Duodenal mucosa (tissue), 2 donors: ENCODE data around the gene MAGI1.
"Not testable (repeated sequence)": the region's sequence is repeated elsewhere in the genome, so short reads cannot be mapped to it uniquely, and the experiment has no call there.

Source experiments
- H3K27ac ChIP-seq: one replicate; pipeline ENCODE4 v1.7.0; 2013; ENCODE audit warnings: low read depth, low read length
- H3K27me3 ChIP-seq, 2 donors: one replicate each; pipeline ENCODE4 v1.7.0; 2013; ENCODE audit warnings: low read length in 2 of 2, control low read depth in 1 of 2; ENCODE audit not compliant: insufficient read depth in 2 of 2, control insufficient read depth in 1 of 2
- H3K36me3 ChIP-seq, 2 donors: one replicate each; pipeline ENCODE4 v1.7.0; 2013; ENCODE audit warnings: low read length in 2 of 2, control low read depth in 1 of 2; ENCODE audit not compliant: insufficient read depth in 2 of 2, control insufficient read depth in 1 of 2
- H3K4me1 ChIP-seq, 2 donors: one replicate each; pipeline ENCODE4 v1.7.0; 2013; ENCODE audit warnings: low read length in 2 of 2, control low read depth in 1 of 2; ENCODE audit not compliant: insufficient read depth in 2 of 2, control insufficient read depth in 1 of 2
- H3K4me3 ChIP-seq, 2 donors: one replicate each; pipeline ENCODE4 v1.7.0; 2013; ENCODE audit warnings: low read length in 2 of 2, low read depth in 1 of 2
- H3K9ac ChIP-seq, 2 donors: one replicate each; pipeline ENCODE4 v1.7.0; 2013; ENCODE audit warnings: low read length in 2 of 2, low read depth in 1 of 2
- H3K9me3 ChIP-seq, 2 donors: one replicate each; pipeline ENCODE4 v1.7.0; 2013; ENCODE audit warnings: low read length in 2 of 2, control low read depth in 1 of 2; ENCODE audit not compliant: control insufficient read depth in 1 of 2

MAGI1 gene

GRCh38 chr3:66029014-66029413 lies 9.7 kb downstream of the MAGI1 start:
- Histone ChIP-seq H3K9ac (no peak overlapping the region), H3K27me3 (no peaks in the 10 kb centered on the region)

GRCh38 chr3:66028457-66028856 lies 10.3 kb downstream of the MAGI1 start:
- Histone ChIP-seq H3K9ac (no peak overlapping the region), H3K4me1 (no peaks in the 10 kb centered on the region), H3K36me3 (no peaks in the 10 kb centered on the region), H3K4me3 (no peak overlapping the region), H3K27ac (no peak overlapping the region), H3K9me3 (no peaks in the 10 kb centered on the region), H3K27me3 (no peaks in the 10 kb centered on the region)

More at GRCh38 chr3:66029014-66029413, 9.7 kb downstream of the MAGI1 start:
- Histone ChIP-seq H3K4me1 (no peaks in the 10 kb centered on the region), H3K9me3 (no peaks in the 10 kb centered on the region), H3K4me3 (no peak overlapping the region), H3K27ac (no peak overlapping the region), H3K36me3 (no peaks in the 10 kb centered on the region)

- not testable (repeated sequence) for H3K9me3 ChIP-seq, H3K4me1 ChIP-seq, H3K27me3 ChIP-seq, H3K27ac ChIP-seq, H3K9ac ChIP-seq, H3K36me3 ChIP-seq, H3K4me3 ChIP-seq
Observed at GRCh38 chr3:66027099-66027498, 11.6 kb downstream of the MAGI1 start.

GRCh38 chr3:66023738-66024385 lies 14.9 kb downstream of the MAGI1 start:
- no peaks in the 10 kb centered on the region for H3K9me3 ChIP-seq
- no peaks in the 10 kb centered on the region for H3K27me3 ChIP-seq
- no peaks in the 10 kb centered on the region for H3K4me1 ChIP-seq
- H3K9ac ChIP-seq, result no peak overlapping the region
- no peak overlapping the region for H3K4me3 ChIP-seq
- no peaks in the 10 kb centered on the region for H3K36me3 ChIP-seq
- no peak overlapping the region for H3K27ac ChIP-seq

- no peak overlapping the region for H3K27ac ChIP-seq
- no peaks in the 10 kb centered on the region for H3K9me3 ChIP-seq
- no peaks in the 10 kb centered on the region for H3K27me3 ChIP-seq
- H3K9ac ChIP-seq, result no peak overlapping the region
- H3K4me1 ChIP-seq, result no peaks in the 10 kb centered on the region
- no peak overlapping the region for H3K4me3 ChIP-seq
- H3K36me3 ChIP-seq, result no peaks in the 10 kb centered on the region
Observed at GRCh38 chr3:66023229-66023628, 15.5 kb downstream of the MAGI1 start.

GRCh38 chr3:66021731-66022131 lies 17.0 kb downstream of the MAGI1 start:
- no peaks in the 10 kb centered on the region for H3K27me3 ChIP-seq
- no peak overlapping the region for H3K27ac ChIP-seq
- H3K9ac ChIP-seq, result no peak overlapping the region
- no peak overlapping the region for H3K4me3 ChIP-seq
- H3K4me1 ChIP-seq, result peaks cover 0 to 3% of the 10 kb centered on the region in 2 donors
- H3K36me3 ChIP-seq, result no peaks in the 10 kb centered on the region
- no peaks in the 10 kb centered on the region for H3K9me3 ChIP-seq

GRCh38 chr3:66019896-66020295 lies 18.8 kb downstream of the MAGI1 start:
- no peak overlapping the region for H3K9ac ChIP-seq
- H3K4me1 ChIP-seq, result peaks cover 0 to 3% of the 10 kb centered on the region in 2 donors
- H3K27ac ChIP-seq, result no peak overlapping the region
- H3K27me3 ChIP-seq, result no peaks in the 10 kb centered on the region
- H3K36me3 ChIP-seq, result no peaks in the 10 kb centered on the region
- no peak overlapping the region for H3K4me3 ChIP-seq
- no peaks in the 10 kb centered on the region for H3K9me3 ChIP-seq

- H3K9me3 ChIP-seq, result no peaks in the 10 kb centered on the region
- H3K27ac ChIP-seq, result no peak overlapping the region
- H3K27me3 ChIP-seq, result no peaks in the 10 kb centered on the region
- no peaks in the 10 kb centered on the region for H3K36me3 ChIP-seq
- H3K9ac ChIP-seq, result no peak overlapping the region
- H3K4me1 ChIP-seq, result peaks cover 2 to 9% of the 10 kb centered on the region in 2 donors
- H3K4me3 ChIP-seq, result no peak overlapping the region
Observed at GRCh38 chr3:66018057-66019033, 20.4 kb downstream of the MAGI1 start.

GRCh38 chr3:66017591-66017990 lies 21.1 kb downstream of the MAGI1 start:
- Histone ChIP-seq H3K27me3 (no peaks in the 10 kb centered on the region), H3K9me3 (no peaks in the 10 kb centered on the region), H3K4me3 (no peak overlapping the region), H3K9ac (no peak overlapping the region), H3K4me1 (peaks cover 2 to 9% of the 10 kb centered on the region in 2 donors), H3K36me3 (no peaks in the 10 kb centered on the region), H3K27ac (no peak overlapping the region)

GRCh38 chr3:66017084-66017483 lies 21.6 kb downstream of the MAGI1 start:
- H3K4me1 ChIP-seq, result peaks cover 2 to 9% of the 10 kb centered on the region in 2 donors
- no peaks in the 10 kb centered on the region for H3K9me3 ChIP-seq
- H3K4me3 ChIP-seq, result no peak overlapping the region
- no peak overlapping the region for H3K27ac ChIP-seq
- H3K9ac ChIP-seq, result no peak overlapping the region
- H3K36me3 ChIP-seq, result no peaks in the 10 kb centered on the region
- H3K27me3 ChIP-seq, result no peaks in the 10 kb centered on the region
